Measurements from ENCODE around the gene MCF2L.
"Not testable (repeated sequence)": the region's sequence is repeated elsewhere in the genome, so short reads cannot be mapped to it uniquely, and the experiment has no call there.

The MCF2L gene

GRCh38 chr13:113099142-113099541, 130.1 kb downstream of the MCF2L start:
- no peak for DNase-seq

DNA sequence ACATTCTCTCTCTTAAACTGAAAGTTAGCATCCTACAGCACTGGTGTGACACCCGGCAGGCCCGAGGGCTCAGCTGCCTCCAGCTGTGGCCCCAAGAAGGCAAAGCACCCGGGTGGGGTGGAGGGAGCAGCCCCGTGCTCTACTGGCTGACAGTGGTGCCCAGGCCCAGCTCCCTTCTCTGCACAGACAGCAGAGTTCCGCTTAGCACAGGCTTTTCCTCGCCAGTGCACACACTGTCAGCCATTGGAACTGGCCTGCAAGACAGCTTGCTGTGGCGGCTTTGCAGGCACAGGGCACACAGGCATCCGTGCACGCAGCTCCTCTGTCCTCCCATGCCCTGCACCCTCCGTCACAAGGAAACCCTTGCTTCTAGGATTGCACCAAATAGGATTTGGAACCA, 133.3 kb downstream of the MCF2L start:
- not testable (repeated sequence) for DNase-seq

DNA sequence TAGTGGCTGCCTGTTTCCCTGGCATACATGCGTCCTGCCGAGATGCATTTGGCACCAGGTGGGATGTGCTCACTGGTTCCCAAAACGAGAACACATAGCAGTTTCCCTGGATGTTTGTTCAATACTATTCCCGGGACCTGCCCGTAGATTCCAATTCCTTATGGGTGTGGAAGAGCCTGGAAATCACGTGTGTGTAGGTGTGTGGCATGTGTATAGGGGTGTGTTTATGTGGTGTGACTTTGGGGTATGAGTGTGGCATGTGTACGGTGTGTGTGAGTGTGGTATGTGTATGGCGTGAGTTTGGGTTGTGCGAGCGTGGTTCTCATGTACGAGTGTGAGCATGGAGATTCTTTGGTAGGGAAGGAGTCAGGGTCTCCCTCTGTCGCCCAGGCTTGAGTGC, 133.7 kb downstream of the MCF2L start:
- no peak for DNase-seq

DNA sequence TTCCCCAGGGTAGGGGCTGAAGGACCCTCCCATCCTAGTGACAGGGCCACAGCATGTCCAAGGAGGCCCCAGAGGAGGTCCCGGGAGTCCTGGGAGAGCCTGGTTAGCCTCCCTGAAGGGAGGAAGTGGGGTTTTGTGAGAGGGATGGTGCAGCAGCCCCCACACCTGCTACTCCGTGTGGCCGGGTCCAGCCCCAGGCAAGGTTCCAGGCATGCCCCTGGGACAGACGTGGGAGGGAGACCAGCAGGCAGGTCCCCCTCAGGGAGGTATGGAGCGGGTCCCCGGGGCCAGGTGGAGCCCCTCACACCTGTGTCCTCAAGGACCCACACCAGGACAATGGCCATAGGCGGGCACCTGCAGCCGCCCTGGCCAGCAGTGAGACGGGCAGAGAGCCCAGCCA, 134.6 kb downstream of the MCF2L start:
- DNase-seq = no peak

DNA sequence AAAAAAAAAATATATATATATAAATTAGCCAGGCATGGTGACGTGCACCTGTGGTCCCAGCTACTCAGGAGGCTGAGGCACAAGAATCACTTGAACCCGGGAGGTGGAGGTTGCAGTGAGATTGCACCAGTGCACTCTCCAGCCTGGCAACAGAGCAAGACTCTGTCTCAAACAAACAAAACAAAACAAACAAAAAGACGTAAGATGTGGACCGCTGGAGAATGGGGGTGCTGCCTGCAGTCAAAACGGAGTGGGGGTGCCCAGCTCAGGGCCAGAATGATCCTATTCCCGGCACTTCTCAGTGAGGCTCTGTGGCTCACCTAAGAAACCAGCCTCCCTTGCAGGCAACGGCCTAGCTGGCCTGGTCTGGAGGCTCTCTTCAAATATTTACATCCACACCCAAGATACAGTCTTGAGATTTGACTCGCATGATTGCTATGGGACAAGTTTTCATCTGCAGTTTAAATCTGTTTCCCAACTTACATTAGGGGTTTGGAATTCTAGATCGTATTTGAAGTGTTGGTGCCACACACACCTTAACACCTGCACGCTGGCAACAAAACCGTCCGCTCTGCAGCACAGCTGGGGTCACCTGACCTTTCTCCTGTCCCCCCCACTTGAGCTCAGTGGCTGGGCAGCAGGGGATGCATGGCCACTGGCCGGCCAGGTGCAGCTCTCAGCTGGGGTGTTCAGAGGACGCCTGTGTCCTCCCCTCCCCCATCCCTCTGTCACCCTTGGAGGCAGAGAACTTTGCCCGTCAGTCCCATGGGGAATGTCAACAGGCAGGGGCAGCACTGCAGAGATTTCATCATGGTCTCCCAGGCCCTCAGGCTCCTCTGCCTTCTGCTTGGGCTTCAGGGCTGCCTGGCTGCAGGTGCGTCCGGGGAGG, 136.3 kb downstream of the MCF2L start, which contains the start of gene F7:
TSS of gene F7 (plus strand) at position 760 of the 889 bp plus-strand sequence. CDS start at position 811, 51 bp downstream.
- DNase-seq = no peak

GRCh38 chr13:113105921-113106452, 137.0 kb downstream of the MCF2L start:
- no peak for DNase-seq

DNA sequence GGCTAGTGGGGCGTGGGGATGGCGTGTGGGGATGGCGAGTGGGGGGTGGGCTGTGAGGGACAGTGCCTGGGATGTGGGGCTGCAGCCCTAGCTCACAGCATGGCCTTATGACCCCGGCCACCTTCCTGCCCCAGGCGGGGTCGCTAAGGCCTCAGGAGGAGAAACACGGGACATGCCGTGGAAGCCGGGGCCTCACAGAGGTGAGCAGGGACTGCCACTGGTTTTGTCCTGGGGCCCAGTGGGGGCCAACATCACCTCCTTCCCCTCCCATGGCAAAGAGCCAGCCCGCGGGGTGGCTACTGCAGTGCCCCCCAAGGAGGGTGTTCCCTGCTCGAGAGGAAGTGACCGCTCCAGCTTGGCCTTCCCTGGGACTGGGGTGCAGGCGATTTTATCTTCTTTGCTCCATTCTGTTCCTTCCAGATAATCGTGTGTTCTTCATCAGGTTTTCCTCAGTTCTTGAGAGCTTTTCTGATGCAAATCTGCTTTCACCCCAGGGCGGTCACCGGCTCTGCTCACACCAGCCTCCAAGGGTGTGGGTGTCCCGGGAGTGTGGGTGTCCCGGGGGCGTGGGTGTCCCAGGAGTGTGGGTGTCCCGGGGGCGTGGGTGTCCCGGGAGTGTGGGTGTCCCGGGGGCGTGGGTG, 137.8 kb downstream of the MCF2L start:
- DNase-seq = no peak

DNA sequence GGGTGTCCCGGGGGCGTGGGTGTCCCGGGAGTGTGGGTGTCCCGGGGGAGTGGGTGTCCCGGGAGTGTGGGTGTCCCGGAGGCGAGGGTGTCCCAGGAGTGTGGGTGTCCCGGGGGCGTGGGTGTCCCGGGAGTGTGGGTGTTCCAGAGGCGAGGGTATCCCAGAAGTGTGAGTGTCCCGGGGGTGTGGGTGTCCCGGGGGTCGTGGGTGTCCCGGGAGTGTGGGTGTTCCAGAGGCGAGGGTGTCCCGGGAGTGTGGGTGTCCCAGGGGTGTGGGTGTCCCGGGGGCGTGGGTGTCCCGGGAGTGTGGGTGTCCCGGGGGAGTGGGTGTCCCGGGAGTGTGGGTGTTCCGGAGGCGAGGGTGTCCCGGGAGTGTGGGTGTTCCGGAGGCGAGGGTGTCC, 139.5 kb downstream of the MCF2L start:
- DNase-seq = not testable (repeated sequence)

DNA sequence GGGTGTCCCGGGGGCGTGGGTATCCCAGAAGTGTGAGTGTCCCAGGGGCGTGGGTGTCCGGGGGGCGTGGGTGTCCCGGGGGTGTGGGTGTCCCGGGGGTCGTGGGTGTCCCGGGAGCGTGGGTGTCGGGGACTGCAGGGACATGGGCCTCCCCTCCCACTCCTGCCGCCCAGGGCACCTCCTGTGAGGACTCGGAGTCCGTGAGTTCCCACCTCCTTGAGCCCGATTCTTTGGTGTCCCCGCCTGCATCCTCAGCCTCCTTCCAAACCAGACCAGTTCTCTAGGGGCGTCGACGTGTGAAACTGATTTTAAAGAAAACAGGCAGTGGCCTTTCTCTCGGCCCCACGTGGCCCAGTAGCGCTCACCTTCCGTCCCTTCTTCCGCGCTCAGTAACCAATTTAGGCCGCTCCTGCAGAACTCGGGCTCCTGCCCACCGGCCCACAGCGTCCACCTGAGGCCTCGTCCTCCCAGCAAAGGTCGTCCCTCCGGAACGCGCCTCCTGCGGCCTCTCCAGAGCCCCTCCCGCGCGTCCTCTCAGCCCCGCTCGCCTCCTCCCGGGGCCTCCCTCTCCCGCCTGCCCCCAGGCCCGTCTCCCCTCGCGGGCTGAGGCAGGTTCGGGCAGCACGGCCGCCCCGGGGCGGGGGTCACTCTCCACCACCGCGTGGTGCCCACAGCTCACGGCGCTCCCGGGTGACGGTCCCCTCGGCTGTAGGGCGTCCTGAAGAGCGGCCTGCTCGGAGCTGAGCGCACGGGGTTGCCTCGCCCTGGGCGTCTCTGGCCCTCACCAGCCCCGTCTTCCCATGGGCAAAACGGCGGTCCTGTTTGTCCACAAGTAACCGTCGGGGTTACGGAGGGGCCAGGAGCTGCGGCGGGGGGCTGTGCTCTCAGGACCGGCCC, 140.4 kb downstream of the MCF2L start:
- no peak for DNase-seq

- no peak for DNase-seq
Measured at GRCh38 chr13:113110048-113110851, 141.2 kb downstream of the MCF2L start.

- DNase-seq = no peak
Measured at GRCh38 chr13:113110852-113111315, 141.9 kb downstream of the MCF2L start.

GRCh38 chr13:113111821-113112220, 142.8 kb downstream of the MCF2L start:
- not testable (repeated sequence) for DNase-seq

DNA sequence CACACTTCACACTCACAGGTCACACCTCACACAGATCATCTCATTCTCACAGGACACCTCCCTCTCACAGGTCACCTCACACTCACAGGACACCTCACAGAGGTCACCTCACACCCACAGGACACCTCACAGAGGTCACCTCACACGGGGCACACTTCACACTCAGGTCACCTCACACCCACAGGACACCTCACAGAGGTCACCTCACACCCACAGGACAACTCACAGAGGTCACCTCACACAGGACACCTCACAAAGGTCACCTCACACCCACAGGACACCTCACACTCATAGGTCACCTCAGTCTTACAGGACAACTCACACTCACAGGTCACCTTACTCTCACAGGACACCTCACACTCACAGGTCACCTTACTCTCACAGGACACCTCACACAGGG, 143.5 kb downstream of the MCF2L start:
- not testable (repeated sequence) for DNase-seq

DNA sequence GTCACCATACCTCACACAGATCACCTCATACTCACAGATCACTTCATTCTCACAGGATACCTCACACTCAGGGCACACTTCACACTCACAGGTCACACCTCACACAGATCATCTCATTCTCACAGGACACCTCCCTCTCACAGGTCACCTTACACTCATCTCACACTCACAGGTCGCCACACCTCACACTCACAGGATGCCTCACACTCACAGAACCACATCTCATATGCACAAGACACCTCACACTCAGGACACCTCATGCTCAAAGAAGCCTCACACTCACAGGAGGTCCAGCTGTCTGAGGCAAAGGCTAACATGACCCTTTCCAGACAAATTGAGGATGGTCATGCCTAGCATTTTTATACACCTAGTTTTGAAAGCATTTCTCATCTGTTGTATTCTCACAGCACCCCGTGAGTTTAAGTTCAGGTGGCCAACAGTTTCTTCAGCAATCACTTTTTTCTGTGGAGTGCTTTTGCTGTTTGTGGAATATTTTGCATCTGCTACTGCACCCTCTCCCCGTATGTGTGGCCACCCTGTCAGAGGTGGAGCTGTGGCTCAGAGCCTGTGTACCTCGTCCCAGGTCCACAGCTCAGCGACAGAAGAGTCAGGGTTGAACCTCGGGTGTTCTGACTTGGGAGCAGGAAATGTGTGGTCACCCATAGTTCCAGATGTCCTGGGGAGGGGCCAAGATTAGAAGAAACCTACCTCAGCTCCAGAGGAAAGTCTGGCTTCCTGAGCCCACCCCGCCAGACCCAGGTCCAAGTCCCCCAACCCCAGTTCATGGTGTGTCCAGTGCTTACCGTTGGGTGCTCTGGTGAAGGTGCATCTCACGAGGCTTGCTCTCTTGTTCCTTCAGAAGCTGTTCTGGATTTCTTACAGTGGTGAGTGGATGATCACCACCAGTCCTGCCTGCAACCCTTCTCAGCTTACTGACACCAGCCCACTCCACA, 144.2 kb downstream of the MCF2L start:
- DNase-seq = no peak

- no peak for DNase-seq
Measured at GRCh38 chr13:113113846-113114271, 144.8 kb downstream of the MCF2L start.

DNA sequence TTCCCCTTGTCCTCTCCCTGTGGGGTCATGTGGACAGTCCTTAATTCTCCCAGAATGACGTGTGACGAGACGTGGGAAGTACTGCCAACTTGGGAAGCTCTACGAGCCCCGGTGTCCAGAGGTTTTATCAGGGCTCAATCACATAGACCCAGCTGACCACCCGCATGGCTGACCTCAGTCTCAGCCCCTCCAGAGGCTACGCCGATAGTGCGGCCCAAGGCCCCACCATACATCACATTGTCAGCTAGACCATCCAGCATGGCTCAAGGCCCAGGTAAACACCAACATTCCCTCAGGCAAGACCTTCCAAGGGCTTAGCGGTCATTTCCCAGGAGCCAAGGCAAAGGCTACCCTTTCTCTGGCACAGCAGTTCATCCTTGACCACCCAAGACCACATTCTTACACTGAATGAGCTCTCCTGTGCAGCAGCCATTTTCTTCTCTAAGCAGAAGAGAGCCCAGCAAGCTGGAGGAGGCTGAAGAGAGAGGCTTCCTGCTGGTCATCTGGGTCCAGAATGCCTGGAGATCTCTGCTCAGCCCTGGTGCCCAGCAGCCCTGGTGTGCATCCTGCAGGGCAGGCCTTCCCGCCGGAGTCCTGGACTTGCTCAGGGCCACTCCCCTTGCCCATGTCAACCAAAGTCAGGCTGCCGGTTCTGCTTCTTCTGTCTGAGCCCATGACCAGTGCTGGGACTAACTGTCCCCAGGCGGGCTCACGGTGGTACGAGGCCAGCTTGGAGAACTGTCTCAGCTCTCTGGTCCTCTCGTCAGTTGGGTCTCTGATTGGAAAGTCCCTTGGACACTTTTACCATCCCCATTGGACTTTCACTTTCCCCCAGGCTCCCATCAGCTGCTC, 145.7 kb downstream of the MCF2L start:
- no peak for DNase-seq

GRCh38 chr13:113115363-113116205, 146.6 kb downstream of the MCF2L start:
- DNase-seq = no peak

DNA sequence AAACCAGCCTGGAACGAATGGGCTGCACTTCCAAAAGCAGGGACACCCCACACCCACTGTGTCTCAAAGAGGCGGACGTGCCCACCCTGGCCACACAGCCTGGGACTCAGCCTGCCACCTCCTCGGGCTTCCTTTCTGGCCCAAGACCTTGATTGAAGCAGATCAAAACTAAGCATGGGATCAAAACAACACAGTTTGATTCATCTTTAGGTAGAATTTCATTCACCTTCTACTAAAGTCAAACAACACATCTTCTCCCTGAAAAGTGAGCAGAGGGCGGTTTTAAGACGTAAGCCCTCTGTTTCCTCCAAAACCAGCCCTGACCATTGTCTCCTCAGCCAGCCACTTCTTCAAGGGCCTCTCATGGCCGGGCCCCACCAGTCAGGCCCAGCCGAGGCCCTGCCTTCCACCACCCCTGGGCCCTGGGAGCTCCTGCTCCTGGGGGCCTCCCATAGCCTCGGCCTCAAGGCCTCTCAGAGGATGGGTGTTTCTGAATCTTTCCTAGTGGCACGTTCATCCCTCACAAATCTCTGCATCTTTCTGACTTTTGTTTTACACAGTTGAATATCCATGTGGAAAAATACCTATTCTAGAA, 147.3 kb downstream of the MCF2L start:
- no peak for DNase-seq
